Activated CD8-positive, alpha-beta memory T cell treated with anti-CD3 and anti-CD28 coated beads, Interleukin-2, amount 50 U/mL, for 48 hours (primary cell): ENCODE results near the gene ZNF622.

Experiments
- DNase-seq: peaks from one replicate; pipeline ENCODE4 v3.0.0-alpha.2; 2020

ZNF622 gene

DNA sequence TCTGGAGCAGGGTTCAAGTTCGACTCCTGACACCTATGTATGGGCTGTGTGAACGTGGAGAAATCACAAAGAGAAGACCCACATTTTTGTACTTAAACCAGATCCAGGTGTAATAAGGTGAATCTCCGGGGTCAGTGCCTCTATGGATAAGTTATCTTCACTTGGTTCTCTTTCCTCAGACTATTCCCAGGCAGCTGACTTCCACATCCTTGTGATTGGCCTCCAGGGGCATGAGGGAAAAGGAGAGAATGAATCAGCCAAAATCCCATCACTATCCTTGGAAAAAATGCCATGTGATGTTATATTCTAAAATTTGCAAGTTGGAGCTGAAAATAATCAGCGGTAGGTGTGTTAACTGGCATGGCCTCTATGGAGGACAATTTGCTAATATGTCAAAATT, 37.2 kb downstream of the ZNF622 start:
- no peak for DNase-seq

DNA sequence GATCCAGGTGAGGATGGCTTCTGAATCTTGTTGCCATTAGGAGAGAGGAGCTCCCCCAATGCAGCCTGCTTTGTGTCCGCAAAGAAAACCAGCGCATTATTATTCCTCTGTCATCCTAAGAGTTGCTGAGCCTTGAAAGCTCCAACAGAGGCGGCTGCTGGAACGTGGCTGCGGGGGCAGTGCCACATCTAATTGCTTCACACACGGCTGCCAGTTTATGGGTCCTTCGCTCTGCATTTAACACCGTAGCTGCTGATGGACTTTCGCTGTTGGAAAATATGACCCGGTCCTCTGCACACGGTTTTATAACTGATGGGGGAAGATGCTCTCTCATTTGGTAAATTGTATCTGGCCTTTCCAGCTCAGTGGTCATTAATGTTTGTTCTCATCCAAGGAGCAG, 38.0 kb downstream of the ZNF622 start:
- DNase-seq = no peak

DNA sequence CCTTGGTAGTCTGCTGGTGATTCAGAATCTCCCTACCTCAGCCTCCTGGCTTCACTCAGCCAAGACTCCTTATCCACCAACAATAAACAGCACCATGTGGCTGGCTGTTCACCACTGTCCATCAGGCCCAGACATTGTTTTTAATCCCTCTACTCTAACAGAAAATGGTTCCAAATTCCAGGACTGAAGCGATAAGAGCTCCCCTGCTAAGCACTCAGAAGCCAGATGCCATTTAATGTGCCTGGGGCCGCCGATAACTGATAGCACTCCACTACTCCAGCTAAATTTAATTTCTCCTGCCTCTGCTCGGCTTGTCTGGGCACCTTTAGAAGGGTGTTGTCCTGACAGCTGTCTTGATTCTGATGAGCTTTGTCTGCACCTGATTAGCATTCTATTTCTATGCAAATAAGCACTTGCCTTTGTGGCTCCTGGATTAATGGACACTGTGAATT, 47.1 kb downstream of the ZNF622 start:
- no peak for DNase-seq

DNA sequence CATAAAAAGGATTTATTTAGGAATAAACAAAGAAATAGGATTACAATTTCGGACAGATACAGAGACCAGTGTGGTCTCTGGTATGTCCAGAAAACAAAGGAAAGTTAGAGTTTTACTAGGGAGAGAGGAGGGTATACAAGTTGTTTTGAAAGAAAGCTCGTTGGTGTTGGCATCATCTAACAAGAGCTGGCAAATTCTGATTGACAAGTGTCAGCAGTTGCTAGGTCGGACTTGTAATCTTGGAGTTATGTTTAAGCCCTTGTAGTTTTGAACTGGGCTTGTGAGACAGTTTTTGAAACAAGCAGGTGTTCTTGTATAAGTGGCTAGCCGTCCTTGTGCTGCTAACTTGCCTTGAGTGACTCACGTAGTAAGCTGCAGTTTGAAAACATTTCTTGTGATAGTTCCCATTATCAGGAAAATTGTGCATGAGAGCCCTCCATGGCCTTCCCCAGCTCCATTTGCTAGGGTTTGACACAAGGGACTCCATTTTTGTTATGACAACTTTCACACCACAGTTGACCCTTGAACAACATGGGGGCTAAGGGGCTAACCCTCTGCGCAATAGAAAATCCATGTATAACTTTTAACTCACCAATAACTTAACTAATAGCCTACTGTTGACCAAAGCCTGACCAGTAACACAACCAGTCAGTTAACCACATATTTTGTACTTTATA, 48.1 kb downstream of the ZNF622 start:
- no peak for DNase-seq

DNA sequence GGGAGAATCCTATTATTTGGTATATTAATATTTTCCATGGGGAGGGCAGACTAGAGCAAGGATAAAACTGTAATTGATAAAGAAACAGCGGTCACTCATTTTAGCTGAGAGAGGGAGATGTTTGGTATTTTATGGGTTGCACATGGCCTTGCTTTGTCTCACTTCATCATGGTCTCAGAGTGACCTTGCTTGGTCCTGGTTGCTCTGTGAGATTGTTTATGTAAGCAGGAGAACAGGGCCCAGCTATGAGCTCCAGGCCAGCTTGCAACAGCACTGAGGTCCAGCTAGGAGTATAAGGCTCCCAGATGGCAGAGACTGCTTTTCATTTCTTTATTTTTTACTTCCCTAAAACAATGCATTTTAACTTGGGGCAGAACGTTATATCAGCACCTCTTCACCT, 50.7 kb downstream of the ZNF622 start:
- no peak for DNase-seq

DNA sequence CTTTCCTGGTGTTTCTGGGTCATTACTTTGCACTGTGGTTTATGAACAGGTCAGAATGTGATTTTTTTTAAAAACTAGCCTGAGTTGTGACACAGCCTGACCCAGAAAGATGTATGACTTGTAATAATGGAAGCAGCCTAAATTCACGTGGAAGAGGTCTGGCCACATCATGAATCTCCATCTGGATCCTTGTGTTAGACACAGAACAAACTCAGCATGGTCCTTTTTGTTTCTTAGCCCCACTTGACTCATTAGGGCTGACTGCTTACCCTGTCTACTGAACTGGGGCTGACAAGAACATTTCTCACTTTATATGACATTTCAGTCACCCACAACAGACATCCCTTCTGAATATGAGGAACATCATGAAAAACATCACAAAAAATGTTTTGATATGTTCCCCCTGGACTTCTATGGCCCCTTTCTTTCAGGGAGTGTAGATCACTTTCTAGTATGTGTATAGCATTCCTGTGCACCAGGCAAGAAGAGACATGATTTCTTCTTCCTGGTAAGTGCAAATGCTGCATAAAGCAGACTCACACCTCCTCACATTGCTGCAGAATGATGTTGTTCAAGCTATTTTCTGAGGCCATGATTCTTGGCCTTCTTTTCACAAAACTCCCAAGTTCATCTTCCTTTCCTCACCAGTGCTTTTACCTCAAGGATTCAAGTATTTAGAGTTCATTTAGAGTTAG, 52.3 kb downstream of the ZNF622 start:
- DNase-seq = no peak

DNA sequence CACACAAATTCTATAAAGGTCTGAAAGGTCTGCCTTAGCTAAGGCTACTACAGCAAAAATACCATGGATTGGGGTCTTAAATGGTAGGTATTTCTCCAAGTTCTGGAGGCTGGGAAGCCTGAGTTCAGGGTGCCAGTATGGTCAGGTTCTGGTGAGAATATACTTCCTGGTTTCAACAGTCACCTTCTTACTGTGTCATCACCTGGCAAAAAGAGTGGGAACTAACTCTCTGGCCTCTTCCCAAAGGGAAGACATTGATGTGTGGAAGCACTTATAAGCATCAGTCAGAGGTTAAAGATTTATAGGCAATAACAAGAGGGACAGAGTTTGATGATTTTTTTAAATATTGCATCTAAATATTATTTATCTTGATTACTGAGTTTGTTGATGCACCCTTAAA, 53.0 kb downstream of the ZNF622 start:
- DNase-seq = no peak

DNA sequence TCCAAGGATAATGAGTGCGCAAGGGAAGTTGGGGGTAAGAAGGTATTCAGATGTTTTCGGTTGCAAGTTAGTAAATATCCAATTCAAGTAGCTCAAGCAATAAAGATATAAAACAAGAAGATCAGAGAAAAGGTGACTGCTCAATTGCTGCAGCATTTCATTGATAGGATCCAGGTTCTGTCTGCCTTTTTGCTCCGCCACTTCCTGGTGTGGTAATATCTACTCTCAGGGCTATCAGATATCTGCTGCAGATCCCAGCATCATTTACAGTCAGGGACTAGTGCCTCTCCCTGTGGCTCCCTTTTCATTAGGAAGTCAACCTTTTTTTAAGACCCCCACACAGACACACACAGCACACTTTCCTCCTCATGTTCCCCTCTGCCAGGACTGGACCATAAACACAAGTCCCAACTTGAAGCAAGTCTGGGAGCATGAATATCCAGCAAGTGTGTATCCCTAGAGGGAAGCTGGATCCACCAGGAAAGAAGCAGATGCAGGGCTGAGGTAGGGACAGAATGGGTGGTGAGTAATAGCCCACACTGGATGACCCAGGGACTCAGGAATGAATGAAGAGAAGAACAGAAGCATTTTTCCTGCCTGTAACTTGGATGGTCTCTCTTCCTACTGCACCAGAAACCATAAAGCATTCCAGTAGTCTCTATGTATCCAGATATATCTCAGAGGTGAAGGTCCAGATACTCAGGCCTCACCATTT, 53.7 kb downstream of the ZNF622 start:
- no peak for DNase-seq

DNA sequence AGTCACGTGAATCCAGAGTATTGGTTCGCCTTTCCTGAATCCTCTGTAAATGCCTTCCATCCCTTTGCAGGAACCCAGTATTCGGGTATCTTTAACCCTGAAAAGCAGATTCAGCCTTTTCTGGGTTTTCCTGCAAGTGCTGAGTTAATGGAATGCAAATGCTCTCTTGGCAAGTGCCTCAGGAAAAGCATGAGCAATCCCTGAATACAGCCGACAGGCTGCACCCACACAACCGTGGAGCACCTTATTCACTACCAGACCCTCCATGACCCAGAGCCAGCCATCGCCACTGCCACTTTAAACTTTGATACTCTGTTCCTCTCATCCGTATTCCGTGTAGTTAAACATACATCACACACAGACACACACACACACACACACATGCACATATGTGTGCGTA, 54.4 kb downstream of the ZNF622 start:
- DNase-seq = no peak

DNA sequence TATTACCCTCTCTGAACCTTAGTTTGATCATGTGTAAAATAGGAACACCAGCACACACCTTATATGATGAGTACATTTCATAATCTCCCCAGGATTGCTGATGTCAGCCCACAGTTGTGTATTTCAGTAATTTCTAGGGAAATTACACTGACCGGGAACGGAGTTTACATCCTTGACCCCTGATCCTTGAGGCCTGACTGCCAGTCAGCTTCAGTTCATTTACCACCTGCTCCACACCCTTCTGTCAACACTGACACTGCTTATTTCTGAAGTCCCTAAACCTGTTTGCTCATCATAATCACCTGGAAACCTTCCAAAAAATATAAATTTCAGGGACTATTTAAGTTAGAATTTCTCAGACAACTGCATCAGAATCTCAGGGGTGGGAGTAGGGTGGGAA, 55.3 kb downstream of the ZNF622 start:
- no peak for DNase-seq

DNA sequence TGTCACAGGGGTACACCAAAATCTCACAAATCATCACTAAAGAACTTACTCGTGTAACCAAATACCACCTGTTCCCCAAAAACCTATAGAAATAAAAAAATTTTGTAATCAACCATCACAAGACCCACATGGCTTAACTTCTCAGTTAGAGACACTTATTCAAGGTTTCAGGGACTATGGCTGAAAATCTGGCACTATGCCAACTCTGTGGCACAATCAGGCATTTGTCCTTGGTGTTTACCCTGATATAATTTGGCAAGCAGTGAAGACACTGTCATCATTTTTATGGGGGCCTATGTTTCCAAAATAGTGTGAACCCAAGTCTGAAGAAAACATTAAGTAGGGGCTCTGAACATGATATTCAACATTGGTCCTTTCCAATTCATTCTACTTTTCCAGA, 59.0 kb downstream of the ZNF622 start:
- no peak for DNase-seq

DNA sequence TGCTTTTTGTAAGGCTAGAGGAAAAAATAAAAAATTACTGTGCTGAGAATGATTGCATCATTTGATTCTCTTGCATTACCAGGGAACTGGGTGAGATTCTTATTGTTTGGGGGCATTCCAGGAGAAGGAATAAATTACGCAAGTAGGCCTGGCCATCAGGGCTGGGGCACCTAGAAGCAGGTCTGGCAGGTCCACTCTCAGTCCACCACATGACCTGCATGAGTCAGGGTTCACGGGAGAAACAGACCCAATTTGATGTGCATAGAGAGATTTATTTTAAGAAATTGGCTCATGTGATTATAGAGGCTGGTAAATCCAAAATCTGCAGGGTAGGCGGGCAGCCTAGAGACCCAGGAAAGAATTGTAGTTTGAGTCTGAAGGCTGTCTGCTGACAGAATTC, 59.6 kb downstream of the ZNF622 start:
- no peak for DNase-seq
